ENCODE data around the gene HADH.

DNA sequence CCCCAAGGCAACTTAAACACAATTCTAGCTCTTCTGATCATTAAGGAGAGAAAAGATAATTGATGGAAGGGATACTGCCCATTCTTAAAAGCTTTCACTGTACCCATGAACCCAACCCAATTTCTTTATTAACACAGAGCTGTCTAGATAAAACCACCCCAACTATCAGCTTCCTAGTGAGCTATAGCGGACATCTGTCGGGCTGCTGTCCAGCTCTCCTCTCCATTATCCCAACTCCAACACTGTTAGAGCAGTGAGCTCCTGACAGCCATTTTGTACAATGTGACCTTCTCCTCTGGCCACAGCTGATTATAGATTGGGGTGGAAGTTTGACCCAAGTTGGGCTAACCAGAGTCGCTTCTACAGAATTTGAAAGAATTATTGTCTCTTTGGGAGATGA, 66.1 kb downstream of the HADH start:
- TF ChIP-seq TAF1 (IDR thresholded peaks at IDR 0.05; ENCODE audit: borderline replicate concordance, insufficient read depth, low read length) (no peak), SIN3A (IDR thresholded peaks at IDR 0.05; ENCODE audit: borderline replicate concordance, insufficient read depth, low read length) (no peak)
- TF ChIP-seq, protein P1, sequence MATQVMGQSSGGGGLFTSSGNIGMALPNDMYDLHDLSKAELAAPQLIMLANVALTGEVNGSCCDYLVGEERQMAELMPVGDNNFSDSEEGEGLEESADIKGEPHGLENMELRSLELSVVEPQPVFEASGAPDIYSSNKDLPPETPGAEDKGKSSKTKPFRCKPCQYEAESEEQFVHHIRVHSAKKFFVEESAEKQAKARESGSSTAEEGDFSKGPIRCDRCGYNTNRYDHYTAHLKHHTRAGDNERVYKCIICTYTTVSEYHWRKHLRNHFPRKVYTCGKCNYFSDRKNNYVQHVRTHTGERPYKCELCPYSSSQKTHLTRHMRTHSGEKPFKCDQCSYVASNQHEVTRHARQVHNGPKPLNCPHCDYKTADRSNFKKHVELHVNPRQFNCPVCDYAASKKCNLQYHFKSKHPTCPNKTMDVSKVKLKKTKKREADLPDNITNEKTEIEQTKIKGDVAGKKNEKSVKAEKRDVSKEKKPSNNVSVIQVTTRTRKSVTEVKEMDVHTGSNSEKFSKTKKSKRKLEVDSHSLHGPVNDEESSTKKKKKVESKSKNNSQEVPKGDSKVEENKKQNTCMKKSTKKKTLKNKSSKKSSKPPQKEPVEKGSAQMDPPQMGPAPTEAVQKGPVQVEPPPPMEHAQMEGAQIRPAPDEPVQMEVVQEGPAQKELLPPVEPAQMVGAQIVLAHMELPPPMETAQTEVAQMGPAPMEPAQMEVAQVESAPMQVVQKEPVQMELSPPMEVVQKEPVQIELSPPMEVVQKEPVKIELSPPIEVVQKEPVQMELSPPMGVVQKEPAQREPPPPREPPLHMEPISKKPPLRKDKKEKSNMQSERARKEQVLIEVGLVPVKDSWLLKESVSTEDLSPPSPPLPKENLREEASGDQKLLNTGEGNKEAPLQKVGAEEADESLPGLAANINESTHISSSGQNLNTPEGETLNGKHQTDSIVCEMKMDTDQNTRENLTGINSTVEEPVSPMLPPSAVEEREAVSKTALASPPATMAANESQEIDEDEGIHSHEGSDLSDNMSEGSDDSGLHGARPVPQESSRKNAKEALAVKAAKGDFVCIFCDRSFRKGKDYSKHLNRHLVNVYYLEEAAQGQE (IDR thresholded peaks at IDR 0.05; ENCODE audit: insufficient read depth in 1 of 2, low read depth in 2 of 2, low read length in 2 of 2): peak in 1 of 2 experiments; percentile 57; a peak in 1 of 4 replicates
